Measurements from ENCODE around the gene DAB2IP. TPM values are rescaled to one million over a fixed set of nuclear protein-coding genes. Genes with fewer than 3 reads are reported as not detected.

DAB2IP gene
- total and polyA plus RNA-seq, 4 donors: 2.3 to 13.1 (median 5.4) TPM

DNA sequence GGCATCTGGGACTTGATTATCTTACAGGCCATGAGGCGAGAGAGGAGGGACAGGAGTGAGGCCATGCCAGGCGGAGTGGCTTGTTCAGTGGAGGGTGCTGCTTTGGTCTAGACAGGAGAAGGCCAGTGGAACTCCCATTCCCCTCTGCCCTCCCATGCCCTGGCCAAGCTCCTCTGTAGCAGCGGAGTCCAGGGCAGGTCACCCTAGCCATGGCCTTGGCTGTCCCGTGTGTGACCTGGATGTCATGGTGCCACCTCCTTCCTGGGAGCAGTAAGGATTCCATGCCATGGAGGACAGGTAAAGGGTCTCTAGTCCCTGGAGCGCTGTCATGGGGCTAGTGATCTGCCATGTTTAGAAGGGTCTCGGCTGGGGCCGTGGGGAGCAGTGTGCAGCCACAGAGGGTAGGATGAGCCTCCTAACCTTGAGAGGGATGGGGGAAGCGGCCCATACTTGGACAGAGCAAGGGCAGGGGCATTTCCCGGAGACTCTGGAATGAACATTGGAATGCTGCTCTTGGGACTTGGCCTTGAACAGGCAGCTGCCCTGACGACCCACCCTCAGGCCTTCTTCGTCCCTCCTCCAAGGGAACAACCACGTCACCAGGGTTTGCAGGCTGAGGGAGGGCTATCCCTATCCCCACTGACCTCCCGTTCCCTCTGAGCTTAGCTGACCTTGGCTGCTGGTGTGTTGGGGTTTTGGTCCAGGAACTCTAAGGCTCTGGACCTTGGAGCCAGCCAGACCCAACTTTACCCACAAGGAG is 100.4 kb downstream of the DAB2IP start:
- Histone ChIP-seq H3K9ac (ENCODE audit: low read depth in 1 of 2, low read length in 2 of 2) (no peak overlapping the region), H3K36me3 (ENCODE audit: control insufficient read depth in 4 of 4, insufficient read depth in 3 of 4, low read depth in 1 of 4, low read length in 3 of 4) (no peaks in the 10 kb centered on the region), H3K9me3 (ENCODE audit: control insufficient read depth in 4 of 4, low read length in 3 of 4) (no peaks in the 10 kb centered on the region), H3K4me1 (ENCODE audit: control insufficient read depth in 4 of 4, insufficient read depth in 4 of 4, low read length in 3 of 4) (peaks cover 0 to 6% (median 2%) of the 10 kb centered on the region in 4 donors), H3K27ac (ENCODE audit: low read depth in 1 of 2, low read length in 2 of 2) (no peak overlapping the region), H3K27me3 (ENCODE audit: control insufficient read depth in 4 of 4, insufficient read depth in 4 of 4, low read length in 3 of 4) (no peaks in the 10 kb centered on the region), H3K4me3 (ENCODE audit: low read depth in 1 of 3, low read length in 3 of 3) (no peak overlapping the region)
- TF ChIP-seq, protein P1, sequence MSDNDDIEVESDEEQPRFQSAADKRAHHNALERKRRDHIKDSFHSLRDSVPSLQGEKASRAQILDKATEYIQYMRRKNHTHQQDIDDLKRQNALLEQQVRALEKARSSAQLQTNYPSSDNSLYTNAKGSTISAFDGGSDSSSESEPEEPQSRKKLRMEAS (IDR thresholded peaks at IDR 0.05): no peak
- TF ChIP-seq EGR1 (IDR thresholded peaks at IDR 0.05; ENCODE audit: low read depth in 2 of 2) (no peak), HNF4G (IDR thresholded peaks at IDR 0.05) (no peak), YY1 (IDR thresholded peaks at IDR 0.05) (no peak), RXRA (IDR thresholded peaks at IDR 0.05) (peak in 1 of 2 donors; percentile 22), FOXA2 (IDR thresholded peaks at IDR 0.05) (no peak), GABPA (IDR thresholded peaks at IDR 0.05 in 1 of 2, conservative IDR thresholded peaks at IDR 0.05 in 1 of 2) (no peak), NR2F2 (IDR thresholded peaks at IDR 0.05) (peak; percentile 84), FOXA1 (IDR thresholded peaks at IDR 0.05) (no peak), SP1 (IDR thresholded peaks at IDR 0.05) (no peak), HNF4A (conservative IDR thresholded peaks at IDR 0.05) (no peak), TAF1 (conservative IDR thresholded peaks at IDR 0.05) (no peak), RAD21 (IDR thresholded peaks at IDR 0.05) (no peak)
- TF ChIP-seq, protein P2, sequence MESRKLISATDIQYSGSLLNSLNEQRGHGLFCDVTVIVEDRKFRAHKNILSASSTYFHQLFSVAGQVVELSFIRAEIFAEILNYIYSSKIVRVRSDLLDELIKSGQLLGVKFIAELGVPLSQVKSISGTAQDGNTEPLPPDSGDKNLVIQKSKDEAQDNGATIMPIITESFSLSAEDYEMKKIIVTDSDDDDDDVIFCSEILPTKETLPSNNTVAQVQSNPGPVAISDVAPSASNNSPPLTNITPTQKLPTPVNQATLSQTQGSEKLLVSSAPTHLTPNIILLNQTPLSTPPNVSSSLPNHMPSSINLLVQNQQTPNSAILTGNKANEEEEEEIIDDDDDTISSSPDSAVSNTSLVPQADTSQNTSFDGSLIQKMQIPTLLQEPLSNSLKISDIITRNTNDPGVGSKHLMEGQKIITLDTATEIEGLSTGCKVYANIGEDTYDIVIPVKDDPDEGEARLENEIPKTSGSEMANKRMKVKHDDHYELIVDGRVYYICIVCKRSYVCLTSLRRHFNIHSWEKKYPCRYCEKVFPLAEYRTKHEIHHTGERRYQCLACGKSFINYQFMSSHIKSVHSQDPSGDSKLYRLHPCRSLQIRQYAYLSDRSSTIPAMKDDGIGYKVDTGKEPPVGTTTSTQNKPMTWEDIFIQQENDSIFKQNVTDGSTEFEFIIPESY (IDR thresholded peaks at IDR 0.05): no peak
- TF ChIP-seq, protein P3, sequence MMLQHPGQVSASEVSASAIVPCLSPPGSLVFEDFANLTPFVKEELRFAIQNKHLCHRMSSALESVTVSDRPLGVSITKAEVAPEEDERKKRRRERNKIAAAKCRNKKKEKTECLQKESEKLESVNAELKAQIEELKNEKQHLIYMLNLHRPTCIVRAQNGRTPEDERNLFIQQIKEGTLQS (IDR thresholded peaks at IDR 0.05): no peak
- no peak for DNase-seq (ENCODE audit: low spot score)
- 87% methylated on average over 13 of the region's 13 CpGs for WGBS

DNA sequence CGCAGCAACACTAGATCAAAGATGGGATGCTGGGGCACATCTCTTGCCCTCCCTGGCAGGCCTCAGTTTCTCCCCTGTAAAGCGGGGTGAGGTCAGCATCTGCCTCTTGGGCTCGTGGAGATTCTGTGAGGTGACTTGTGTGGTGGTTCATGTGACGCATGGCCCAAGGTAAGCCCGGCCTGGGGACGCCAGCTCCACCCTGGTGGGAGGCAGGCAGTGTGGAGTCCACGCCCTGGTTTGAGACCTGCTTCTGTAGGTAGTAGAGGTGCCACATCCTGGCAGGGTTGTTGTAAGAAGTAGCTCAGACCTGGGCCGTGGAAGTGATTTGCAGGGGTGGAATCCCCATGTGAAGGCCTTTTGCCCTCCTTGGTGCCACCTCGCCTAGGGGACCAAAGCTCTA is 101.5 kb downstream of the DAB2IP start:
- Histone ChIP-seq H3K27me3 (ENCODE audit: control insufficient read depth in 4 of 4, insufficient read depth in 4 of 4, low read length in 3 of 4) (no peaks in the 10 kb centered on the region), H3K36me3 (ENCODE audit: control insufficient read depth in 4 of 4, insufficient read depth in 3 of 4, low read depth in 1 of 4, low read length in 3 of 4) (no peaks in the 10 kb centered on the region), H3K9ac (ENCODE audit: low read depth in 1 of 2, low read length in 2 of 2) (no peak overlapping the region), H3K4me3 (ENCODE audit: low read depth in 1 of 3, low read length in 3 of 3) (no peak overlapping the region), H3K27ac (ENCODE audit: low read depth in 1 of 2, low read length in 2 of 2) (no peak overlapping the region), H3K9me3 (ENCODE audit: control insufficient read depth in 4 of 4, low read length in 3 of 4) (no peaks in the 10 kb centered on the region), H3K4me1 (ENCODE audit: control insufficient read depth in 4 of 4, insufficient read depth in 4 of 4, low read length in 3 of 4) (peaks cover 0 to 6% (median 2%) of the 10 kb centered on the region in 4 donors)
- no peak for TF ChIP-seq GABPA (IDR thresholded peaks at IDR 0.05 in 1 of 2, conservative IDR thresholded peaks at IDR 0.05 in 1 of 2)
- DNase-seq (ENCODE audit: low spot score): no peak
- WGBS: 94% methylated on average over 9 of the region's 9 CpGs

Data from liver (tissue), 9 donors.